SKM-1 (cell line): ENCODE measurements around the gene OPN1MW2.
"Not testable (repeated sequence)": the region's sequence is repeated elsewhere in the genome, so short reads cannot be mapped to it uniquely, and the experiment has no call there.

Source experiments
- DNase-seq: peaks from one replicate; lab custom pipeline; 2025; ENCODE audit not compliant: unreplicated experiment; lab: John Stamatoyannopoulos, UW

Gene OPN1MW2

DNA sequence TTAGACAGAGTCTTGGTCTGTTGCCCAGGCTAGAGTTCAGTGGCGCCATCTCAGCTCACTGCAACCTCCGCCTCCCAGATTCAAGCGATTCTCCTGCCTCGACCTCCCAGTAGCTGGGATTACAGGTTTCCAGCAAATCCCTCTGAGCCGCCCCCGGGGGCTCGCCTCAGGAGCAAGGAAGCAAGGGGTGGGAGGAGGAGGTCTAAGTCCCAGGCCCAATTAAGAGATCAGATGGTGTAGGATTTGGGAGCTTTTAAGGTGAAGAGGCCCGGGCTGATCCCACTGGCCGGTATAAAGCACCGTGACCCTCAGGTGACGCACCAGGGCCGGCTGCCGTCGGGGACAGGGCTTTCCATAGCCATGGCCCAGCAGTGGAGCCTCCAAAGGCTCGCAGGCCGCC lies at the start of gene OPN1MW2:
OPN1MW2 (plus strand) TSS at position 301 of the 400 bp plus-strand sequence; CDS start at position 361, 60 bp downstream.
- DNase-seq = not testable (repeated sequence)

DNA sequence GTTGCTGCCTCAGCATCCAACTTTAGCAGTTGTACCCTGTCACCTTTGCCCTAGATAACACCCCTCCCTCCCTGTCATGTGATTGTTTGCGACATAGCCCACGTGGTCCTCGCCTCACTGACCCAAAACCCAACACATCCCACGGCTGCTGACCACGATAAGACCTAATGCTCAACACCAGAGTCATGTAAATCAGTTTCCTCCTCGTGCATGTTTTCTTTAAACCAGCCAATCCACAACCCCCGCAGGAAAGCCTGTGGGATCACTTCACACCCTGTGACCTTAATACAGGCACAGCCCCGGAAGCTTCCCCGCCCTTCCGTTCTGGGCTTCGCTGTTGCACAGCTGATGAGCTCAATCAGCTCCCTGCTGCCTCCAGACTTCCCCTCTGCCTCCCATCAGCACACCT lies 47.0 kb upstream of the OPN1MW2 start:
- not testable (repeated sequence) for DNase-seq

DNA sequence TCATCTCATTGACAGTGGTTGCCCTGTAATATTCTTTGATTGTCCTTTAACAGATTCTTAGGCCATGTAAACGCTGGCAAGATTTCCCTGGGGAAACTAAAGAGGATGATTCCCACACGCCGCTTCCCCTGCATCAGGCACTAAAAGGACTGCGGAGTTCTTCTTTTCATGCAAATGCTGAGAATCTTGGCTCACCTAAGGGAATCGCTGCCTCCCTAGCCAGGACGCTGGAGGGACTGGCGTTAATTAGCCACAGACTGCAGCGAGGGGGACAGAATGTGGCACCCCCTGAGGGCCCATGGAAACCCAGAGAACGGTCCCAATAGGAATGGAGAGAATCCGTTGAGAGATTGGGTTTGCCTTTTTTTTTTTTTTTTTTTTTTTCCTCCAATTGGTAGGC lies 45.2 kb upstream of the OPN1MW2 start:
- DNase-seq = not testable (repeated sequence)

DNA sequence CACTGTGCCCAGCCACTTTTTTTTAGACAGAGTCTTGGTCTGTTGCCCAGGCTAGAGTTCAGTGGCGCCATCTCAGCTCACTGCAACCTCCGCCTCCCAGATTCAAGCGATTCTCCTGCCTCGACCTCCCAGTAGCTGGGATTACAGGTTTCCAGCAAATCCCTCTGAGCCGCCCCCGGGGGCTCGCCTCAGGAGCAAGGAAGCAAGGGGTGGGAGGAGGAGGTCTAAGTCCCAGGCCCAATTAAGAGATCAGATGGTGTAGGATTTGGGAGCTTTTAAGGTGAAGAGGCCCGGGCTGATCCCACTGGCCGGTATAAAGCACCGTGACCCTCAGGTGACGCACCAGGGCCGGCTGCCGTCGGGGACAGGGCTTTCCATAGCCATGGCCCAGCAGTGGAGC lies 37.3 kb upstream of the OPN1MW2 start, which contains the start of gene OPN1MW:
OPN1MW (plus strand) TSS at position 301 of the 400 bp plus-strand sequence; CDS start at position 383, 82 bp downstream.
- DNase-seq = not testable (repeated sequence)

DNA sequence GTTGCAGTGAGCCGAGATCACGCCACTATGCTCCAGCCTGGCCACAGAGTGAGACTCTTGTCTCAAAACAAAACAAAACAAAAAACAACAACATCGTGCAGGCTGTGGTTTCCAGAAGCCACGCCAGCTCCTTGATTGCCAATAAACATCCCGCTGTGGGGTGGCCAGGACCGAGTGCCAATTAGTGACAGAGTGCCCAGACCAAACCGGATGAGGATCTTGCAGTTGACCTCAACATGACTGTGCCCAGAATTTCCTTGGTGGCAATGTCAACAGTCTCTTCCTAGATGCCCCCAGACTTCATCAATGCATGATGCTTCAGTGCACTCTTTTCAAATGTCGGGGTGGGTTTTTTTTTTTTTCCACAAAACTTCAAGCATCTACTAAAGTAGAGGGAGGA lies 35.8 kb upstream of the OPN1MW2 start:
- DNase-seq = not testable (repeated sequence)

DNA sequence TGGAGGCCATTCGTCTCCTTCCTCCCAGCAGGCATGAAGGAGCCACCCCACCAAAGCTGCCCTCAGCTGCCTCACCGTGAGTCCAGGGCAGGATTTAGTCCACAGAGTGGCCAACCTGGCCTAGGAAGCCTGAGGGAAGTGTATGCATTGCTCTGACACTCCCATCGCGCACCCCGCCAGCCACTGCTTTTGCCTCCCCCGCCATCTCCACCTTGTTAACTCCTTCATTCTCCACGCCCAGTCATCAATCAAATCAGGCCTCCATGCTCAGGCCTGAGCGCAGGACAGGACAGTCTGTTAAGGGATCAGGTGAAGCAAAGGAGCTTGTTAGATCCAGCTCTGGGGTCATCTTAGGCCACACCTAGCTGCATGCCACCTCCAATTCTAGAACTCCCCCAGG lies 26.7 kb upstream of the OPN1MW2 start:
- not testable (repeated sequence) for DNase-seq

DNA sequence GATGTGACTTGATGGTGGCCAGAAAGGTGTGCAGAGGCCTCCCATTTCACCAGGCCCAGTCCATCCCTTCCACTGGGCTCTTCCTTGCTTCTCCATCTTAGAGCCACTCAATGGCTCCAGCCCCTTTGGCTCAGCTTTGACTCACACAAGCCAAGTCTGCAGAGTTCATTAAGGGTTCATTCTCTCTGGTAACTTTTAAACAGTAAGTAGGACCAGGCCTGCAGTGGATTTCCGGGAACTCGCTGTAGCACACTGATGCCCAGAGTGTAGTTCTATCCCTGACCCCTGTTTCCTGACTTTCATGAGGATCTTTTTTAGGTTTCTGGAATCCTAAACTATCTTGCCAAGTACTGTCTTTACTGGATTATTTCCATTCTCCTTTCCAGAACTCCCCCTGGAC lies 25.2 kb upstream of the OPN1MW2 start:
- not testable (repeated sequence) for DNase-seq

DNA sequence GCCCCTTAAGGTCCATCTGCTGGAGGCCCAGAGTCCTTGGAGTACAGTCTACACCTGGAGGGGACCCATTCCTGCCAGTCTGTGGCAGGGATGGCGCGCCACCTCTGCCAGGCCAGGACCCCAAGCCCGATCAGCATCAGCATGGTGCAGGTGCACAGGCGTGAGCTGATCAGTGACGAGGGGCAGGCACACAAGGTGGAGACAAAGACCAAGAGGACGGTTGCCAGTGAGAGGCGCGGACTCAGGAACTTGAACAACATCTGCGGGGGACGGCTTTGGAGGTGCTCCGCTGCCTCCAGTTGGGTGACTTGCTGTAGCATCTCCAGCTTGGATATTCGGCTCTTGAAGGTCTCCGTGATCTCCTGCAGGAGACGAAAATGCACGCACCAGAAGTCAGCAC lies 23.1 kb upstream of the OPN1MW2 start:
- DNase-seq = not testable (repeated sequence)

DNA sequence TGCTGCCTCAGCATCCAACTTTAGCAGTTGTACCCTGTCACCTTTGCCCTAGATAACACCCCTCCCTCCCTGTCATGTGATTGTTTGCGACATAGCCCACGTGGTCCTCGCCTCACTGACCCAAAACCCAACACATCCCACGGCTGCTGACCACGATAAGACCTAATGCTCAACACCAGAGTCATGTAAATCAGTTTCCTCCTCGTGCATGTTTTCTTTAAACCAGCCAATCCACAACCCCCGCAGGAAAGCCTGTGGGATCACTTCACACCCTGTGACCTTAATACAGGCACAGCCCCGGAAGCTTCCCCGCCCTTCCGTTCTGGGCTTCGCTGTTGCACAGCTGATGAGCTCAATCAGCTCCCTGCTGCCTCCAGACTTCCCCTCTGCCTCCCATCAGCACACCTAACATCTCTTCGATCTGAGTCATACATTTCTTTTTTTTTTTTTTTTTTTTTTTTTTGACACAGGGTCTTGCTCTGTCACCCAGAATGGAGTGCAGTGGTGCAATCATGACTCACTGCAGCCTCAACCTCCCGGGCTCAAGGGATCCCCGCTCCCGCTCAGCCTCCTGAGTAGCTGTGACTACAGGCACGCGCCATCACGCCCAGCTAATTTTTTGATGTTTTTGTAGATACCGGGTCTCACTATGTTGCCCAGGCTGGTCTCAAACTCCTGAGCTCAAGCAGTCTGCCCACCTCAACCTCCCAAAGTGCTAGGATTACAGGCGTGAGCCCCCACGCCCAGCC lies 9.7 kb upstream of the OPN1MW2 start:
- not testable (repeated sequence) for DNase-seq

DNA sequence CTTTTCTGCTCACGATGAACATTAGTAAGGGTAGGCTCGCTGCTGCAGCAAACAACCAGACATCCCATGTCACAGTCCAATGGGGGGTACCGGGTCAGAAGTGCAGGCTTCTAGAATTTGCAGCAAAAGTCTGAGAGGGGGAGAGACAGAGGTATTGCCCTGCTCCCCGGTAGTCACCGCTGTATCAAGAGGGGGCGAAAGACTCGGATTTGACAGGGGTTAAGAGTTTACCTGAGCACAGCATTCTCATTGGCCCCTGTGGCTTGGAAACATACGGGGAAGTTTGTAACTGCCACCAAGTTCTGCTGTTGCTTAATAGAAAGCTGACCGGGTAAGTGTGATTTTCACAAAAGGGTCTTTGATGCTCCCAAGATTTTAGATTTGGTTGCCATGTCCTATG lies 8.5 kb upstream of the OPN1MW2 start:
- not testable (repeated sequence) for DNase-seq

DNA sequence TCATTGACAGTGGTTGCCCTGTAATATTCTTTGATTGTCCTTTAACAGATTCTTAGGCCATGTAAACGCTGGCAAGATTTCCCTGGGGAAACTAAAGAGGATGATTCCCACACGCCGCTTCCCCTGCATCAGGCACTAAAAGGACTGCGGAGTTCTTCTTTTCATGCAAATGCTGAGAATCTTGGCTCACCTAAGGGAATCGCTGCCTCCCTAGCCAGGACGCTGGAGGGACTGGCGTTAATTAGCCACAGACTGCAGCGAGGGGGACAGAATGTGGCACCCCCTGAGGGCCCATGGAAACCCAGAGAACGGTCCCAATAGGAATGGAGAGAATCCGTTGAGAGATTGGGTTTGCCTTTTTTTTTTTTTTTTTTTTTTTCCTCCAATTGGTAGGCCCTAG lies 8.1 kb upstream of the OPN1MW2 start:
- DNase-seq = not testable (repeated sequence)

DNA sequence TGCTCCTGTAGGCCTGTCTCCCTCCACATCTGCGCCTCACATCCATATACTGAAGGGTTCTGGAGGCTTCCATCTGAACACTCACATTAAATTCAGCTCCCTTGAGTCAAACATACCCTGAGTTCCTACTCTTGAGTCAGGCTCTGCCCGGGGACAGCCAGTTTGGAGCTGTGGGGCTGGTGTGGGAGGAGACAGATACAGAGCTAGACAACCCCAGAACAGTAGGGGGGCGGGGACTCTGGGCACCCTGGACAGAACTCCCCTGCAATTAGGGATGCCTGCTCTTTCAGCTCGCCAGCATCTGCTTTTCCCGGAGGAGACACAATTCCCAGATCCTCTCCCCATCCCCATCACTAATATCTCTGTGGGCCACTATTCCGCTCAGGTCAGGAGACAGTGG lies 5.7 kb downstream of the OPN1MW2 start:
- not testable (repeated sequence) for DNase-seq

DNA sequence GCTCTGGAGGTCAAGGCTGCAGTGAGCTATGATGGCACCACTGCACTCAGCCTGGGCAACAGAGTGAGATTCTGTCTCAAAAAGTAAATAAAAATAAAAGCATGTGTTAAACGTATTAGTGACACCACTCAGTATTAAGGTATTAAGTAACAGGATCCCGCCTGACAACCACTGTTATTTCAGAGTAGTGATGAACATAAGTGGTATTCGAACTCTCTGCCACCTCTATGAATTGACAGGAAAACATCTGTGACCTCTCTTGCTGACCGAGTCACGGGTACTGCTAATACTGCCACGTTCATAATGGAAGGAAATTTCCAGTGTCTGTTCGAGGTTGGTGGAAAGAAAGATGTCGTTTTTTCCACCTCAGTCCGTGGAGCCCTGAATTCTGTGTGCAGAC lies 7.2 kb downstream of the OPN1MW2 start:
- not testable (repeated sequence) for DNase-seq

DNA sequence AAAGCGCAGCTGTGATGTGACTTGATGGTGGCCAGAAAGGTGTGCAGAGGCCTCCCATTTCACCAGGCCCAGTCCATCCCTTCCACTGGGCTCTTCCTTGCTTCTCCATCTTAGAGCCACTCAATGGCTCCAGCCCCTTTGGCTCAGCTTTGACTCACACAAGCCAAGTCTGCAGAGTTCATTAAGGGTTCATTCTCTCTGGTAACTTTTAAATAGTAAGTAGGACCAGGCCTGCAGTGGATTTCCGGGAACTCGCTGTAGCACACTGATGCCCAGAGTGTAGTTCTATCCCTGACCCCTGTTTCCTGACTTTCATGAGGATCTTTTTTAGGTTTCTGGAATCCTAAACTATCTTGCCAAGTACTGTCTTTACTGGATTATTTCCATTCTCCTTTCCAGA lies 11.9 kb downstream of the OPN1MW2 start:
- DNase-seq = not testable (repeated sequence)

DNA sequence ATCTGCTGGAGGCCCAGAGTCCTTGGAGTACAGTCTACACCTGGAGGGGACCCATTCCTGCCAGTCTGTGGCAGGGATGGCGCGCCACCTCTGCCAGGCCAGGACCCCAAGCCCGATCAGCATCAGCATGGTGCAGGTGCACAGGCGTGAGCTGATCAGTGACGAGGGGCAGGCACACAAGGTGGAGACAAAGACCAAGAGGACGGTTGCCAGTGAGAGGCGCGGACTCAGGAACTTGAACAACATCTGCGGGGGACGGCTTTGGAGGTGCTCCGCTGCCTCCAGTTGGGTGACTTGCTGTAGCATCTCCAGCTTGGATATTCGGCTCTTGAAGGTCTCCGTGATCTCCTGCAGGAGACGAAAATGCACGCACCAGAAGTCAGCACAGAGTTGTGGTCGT lies 14.1 kb downstream of the OPN1MW2 start:
- not testable (repeated sequence) for DNase-seq

DNA sequence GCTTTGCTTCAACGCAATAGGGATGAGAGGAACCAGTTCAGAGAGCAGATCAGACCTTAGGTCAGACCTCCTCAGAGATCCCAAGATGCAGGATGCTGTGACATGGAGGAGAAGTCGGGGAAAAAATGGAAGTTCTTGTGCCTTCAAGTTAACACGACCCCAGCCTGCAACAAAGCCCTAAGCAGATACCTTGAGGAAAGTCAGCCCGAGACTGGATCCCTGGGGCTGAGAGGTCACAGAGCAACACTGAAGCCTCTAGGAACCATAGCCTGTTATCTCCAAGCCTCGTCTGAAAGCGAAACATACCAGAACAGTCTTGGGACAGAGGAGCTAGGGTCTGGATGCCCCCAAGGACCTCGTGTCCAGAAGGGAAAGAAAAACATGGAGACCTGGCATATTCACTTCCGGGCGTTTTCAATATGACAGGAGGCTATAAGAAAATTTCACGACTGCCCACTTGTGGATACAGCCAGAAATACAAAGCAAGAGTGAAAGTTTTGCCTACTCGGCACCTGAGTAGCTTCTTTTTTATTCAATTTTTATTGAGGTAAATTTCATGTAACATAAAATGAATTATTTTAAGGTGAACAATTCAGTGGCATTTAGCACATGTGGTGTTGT lies 19.5 kb downstream of the OPN1MW2 start:
- not testable (repeated sequence) for DNase-seq

DNA sequence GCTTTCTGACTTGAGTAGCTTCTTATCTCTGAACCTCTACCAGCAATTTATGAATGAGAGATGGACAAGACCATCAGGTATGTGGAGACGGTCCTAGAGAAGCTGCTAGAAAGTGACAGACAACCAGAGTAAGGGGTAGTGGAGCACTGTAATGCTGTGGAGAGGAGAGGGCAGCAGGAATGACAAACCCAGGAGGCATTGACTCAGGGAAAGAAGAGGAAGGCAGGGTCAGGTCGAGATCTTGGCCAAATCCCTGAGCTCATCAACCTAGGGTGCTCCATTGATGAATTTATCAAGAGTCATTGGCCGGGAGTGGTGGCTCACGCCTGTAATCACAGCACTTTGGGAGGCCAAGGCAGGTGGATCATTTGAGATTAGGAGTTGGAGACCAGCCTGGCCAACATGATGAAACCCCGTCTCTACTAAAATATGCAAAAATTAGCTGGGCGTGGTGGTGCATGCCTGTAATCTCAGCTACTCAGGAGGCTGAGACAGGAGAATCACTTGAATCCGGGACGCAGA lies 20.5 kb downstream of the OPN1MW2 start:
- not testable (repeated sequence) for DNase-seq

DNA sequence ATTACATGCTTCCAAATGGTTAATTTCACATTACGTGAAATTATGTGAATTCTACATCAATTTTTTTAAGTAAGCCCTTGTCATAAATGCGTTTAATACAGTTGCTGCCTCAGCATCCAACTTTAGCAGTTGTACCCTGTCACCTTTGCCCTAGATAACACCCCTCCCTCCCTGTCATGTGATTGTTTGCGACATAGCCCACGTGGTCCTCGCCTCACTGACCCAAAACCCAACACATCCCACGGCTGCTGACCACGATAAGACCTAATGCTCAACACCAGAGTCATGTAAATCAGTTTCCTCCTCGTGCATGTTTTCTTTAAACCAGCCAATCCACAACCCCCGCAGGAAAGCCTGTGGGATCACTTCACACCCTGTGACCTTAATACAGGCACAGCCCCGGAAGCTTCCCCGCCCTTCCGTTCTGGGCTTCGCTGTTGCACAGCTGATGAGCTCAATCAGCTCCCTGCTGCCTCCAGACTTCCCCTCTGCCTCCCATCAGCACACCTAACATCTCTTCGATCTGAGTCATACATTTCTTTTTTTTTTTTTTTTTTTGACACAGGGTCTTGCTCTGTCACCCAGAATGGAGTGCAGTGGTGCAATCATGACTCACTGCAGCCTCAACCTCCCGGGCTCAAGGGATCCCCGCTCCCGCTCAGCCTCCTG lies 28.0 kb downstream of the OPN1MW2 start:
- not testable (repeated sequence) for DNase-seq

DNA sequence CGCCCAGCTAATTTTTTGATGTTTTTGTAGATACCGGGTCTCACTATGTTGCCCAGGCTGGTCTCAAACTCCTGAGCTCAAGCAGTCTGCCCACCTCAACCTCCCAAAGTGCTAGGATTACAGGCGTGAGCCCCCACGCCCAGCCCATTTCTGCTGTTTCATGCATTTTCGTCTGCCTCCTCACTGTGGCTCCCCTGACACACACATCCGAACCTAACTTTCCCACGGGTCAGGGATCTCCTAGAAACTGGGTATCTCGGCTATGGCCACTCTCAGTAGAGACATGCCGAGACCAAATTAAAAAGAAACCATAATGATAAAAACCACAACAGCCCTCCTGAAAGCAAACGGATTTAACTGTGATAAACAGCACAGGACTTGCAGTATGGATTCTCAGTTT lies 28.5 kb downstream of the OPN1MW2 start:
- not testable (repeated sequence) for DNase-seq

DNA sequence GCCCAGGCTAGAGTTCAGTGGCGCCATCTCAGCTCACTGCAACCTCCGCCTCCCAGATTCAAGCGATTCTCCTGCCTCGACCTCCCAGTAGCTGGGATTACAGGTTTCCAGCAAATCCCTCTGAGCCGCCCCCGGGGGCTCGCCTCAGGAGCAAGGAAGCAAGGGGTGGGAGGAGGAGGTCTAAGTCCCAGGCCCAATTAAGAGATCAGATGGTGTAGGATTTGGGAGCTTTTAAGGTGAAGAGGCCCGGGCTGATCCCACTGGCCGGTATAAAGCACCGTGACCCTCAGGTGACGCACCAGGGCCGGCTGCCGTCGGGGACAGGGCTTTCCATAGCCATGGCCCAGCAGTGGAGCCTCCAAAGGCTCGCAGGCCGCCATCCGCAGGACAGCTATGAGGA lies 37.7 kb downstream of the OPN1MW2 start, which contains the start of gene OPN1MW3:
OPN1MW3 (plus strand) TSS at position 301 of the 400 bp plus-strand sequence; CDS start at position 339, 38 bp downstream.
- not testable (repeated sequence) for DNase-seq

DNA sequence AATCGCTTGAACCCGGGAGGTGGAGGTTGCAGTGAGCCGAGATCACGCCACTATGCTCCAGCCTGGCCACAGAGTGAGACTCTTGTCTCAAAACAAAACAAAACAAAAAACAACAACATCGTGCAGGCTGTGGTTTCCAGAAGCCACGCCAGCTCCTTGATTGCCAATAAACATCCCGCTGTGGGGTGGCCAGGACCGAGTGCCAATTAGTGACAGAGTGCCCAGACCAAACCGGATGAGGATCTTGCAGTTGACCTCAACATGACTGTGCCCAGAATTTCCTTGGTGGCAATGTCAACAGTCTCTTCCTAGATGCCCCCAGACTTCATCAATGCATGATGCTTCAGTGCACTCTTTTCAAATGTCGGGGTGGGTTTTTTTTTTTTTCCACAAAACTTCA lies 39.2 kb downstream of the OPN1MW2 start:
- DNase-seq = not testable (repeated sequence)
